ENCODE results near the gene RGS19. TPM values are rescaled to one million over a fixed set of nuclear protein-coding genes. Genes with fewer than 3 reads are reported as not detected.

The RGS19 gene
- total RNA-seq, 1 experiment from 2014 or later = 17.2 TPM

- H3K4me3 Mint-ChIP-seq (ENCODE audit: low read depth, unreplicated experiment) = no peak overlapping the region
- intact Hi-C loops (cut with micrococcal nuclease; ENCODE audit: unreplicated experiment) = no loop called here
- no peaks in the 10 kb centered on the region for H3K4me1 Mint-ChIP-seq (ENCODE audit: low read depth, unreplicated experiment)
- CTCF ChIA-PET = interaction anchor here (0.6 kb wide), 1 partner anchor 1567 kb away, joined by 11 read pairs; no protein-coding TSS in a partner anchor
- no peak for DNase-seq
- H3K27ac Mint-ChIP-seq (ENCODE audit: unreplicated experiment) = no peak overlapping the region
- H3K36me3 Mint-ChIP-seq (ENCODE audit: insufficient read depth, unreplicated experiment) = peaks cover 5% of the 10 kb centered on the region
- no TSS peak for BruUV-seq (replicated peaks)
- peaks cover 94% of the 10 kb centered on the region for H3K27me3 Mint-ChIP-seq (ENCODE audit: unreplicated experiment)
- no peak for TF ChIP-seq CTCF (IDR thresholded peaks at IDR 0.05; ENCODE audit: unreplicated experiment)
- H3K9me3 Mint-ChIP-seq (ENCODE audit: low read depth, unreplicated experiment) = no peaks in the 10 kb centered on the region
Measured at GRCh38 chr20:64106435-64106961, 27.2 kb upstream of the RGS19 start.

- no peak overlapping the region for H3K27ac Mint-ChIP-seq (ENCODE audit: unreplicated experiment)
- CTCF ChIA-PET = no interaction called here
- no peak for DNase-seq
- H3K36me3 Mint-ChIP-seq (ENCODE audit: insufficient read depth, unreplicated experiment) = peaks cover 5% of the 10 kb centered on the region
- H3K4me3 Mint-ChIP-seq (ENCODE audit: low read depth, unreplicated experiment) = no peak overlapping the region
- intact Hi-C loops (cut with micrococcal nuclease; ENCODE audit: unreplicated experiment) = no loop called here
- TF ChIP-seq CTCF (IDR thresholded peaks at IDR 0.05; ENCODE audit: unreplicated experiment) = no peak
- H3K27me3 Mint-ChIP-seq (ENCODE audit: unreplicated experiment) = peaks cover 99% of the 10 kb centered on the region
- BruUV-seq (replicated peaks) = no TSS peak
- H3K4me1 Mint-ChIP-seq (ENCODE audit: low read depth, unreplicated experiment) = no peaks in the 10 kb centered on the region
- no peaks in the 10 kb centered on the region for H3K9me3 Mint-ChIP-seq (ENCODE audit: low read depth, unreplicated experiment)
Measured at GRCh38 chr20:64105846-64106434, 26.6 kb upstream of the RGS19 start.

- no peak for DNase-seq
- intact Hi-C loops (cut with micrococcal nuclease; ENCODE audit: unreplicated experiment) = no loop called here
- peaks cover 5% of the 10 kb centered on the region for H3K36me3 Mint-ChIP-seq (ENCODE audit: insufficient read depth, unreplicated experiment)
- BruUV-seq (replicated peaks) = no TSS peak
- TF ChIP-seq CTCF (IDR thresholded peaks at IDR 0.05; ENCODE audit: unreplicated experiment) = no peak
- no peak overlapping the region for H3K27ac Mint-ChIP-seq (ENCODE audit: unreplicated experiment)
- no peak overlapping the region for H3K4me3 Mint-ChIP-seq (ENCODE audit: low read depth, unreplicated experiment)
- H3K9me3 Mint-ChIP-seq (ENCODE audit: low read depth, unreplicated experiment) = no peaks in the 10 kb centered on the region
- CTCF ChIA-PET = no interaction called here
- peaks cover 100% of the 10 kb centered on the region for H3K27me3 Mint-ChIP-seq (ENCODE audit: unreplicated experiment)
- no peaks in the 10 kb centered on the region for H3K4me1 Mint-ChIP-seq (ENCODE audit: low read depth, unreplicated experiment)
Measured at GRCh38 chr20:64104667-64105451, 25.5 kb upstream of the RGS19 start.

- no TSS peak for BruUV-seq (replicated peaks)
- no peaks in the 10 kb centered on the region for H3K9me3 Mint-ChIP-seq (ENCODE audit: low read depth, unreplicated experiment)
- no peak overlapping the region for H3K27ac Mint-ChIP-seq (ENCODE audit: unreplicated experiment)
- H3K4me1 Mint-ChIP-seq (ENCODE audit: low read depth, unreplicated experiment) = no peaks in the 10 kb centered on the region
- peaks cover 100% of the 10 kb centered on the region for H3K27me3 Mint-ChIP-seq (ENCODE audit: unreplicated experiment)
- intact Hi-C loops (cut with micrococcal nuclease; ENCODE audit: unreplicated experiment) = loop anchor here (2.0 kb wide), 1 partner anchor 61 kb away; the partner anchor contains the start of gene MYT1
- H3K4me3 Mint-ChIP-seq (ENCODE audit: low read depth, unreplicated experiment) = no peak overlapping the region
- no peak for DNase-seq
- no peak for TF ChIP-seq CTCF (IDR thresholded peaks at IDR 0.05; ENCODE audit: unreplicated experiment)
- CTCF ChIA-PET = no interaction called here
- H3K36me3 Mint-ChIP-seq (ENCODE audit: insufficient read depth, unreplicated experiment) = peaks cover 5% of the 10 kb centered on the region
Measured at GRCh38 chr20:64103871-64104666, 24.8 kb upstream of the RGS19 start.
